Mucosa of rectum (tissue), 2 donors: Measurements from ENCODE around the gene MRPL42.

Experiments
- H3K27ac ChIP-seq, 2 donors: one replicate each; pipeline ENCODE4 v1.7.0; 2013; ENCODE audit warnings: inconsistent platforms in 2 of 2, low read depth in 2 of 2, low read length in 2 of 2
- H3K27me3 ChIP-seq, 2 donors: one replicate each; pipeline ENCODE4 v1.7.0; 2013; ENCODE audit warnings: low read length in 2 of 2; ENCODE audit not compliant: control insufficient read depth in 2 of 2, insufficient read depth in 2 of 2
- H3K36me3 ChIP-seq, 2 donors: one replicate each; pipeline ENCODE4 v1.7.0; 2013; ENCODE audit warnings: low read length in 2 of 2; ENCODE audit not compliant: control insufficient read depth in 2 of 2, insufficient read depth in 2 of 2
- H3K4me1 ChIP-seq, 2 donors: one replicate each; pipeline ENCODE4 v1.7.0; 2013; ENCODE audit warnings: low read length in 2 of 2, mild to moderate bottlenecking in 1 of 2; ENCODE audit not compliant: control insufficient read depth in 2 of 2, insufficient read depth in 2 of 2
- H3K4me3 ChIP-seq, 2 donors: one replicate each; pipeline ENCODE4 v1.7.0; 2013; ENCODE audit warnings: low read length in 2 of 2
- H3K9ac ChIP-seq, 2 donors: one replicate each; pipeline ENCODE4 v1.7.0; 2013; ENCODE audit warnings: low read length in 2 of 2, low read depth in 1 of 2, mild to moderate bottlenecking in 1 of 2
- H3K9me3 ChIP-seq, 2 donors: one replicate each; pipeline ENCODE4 v1.7.0; 2013; ENCODE audit warnings: low read length in 2 of 2; ENCODE audit not compliant: control insufficient read depth in 2 of 2
- donor health status: healthy.
- donor health status: Normal muscosa, but diverticular disease.

Gene MRPL42

DNA sequence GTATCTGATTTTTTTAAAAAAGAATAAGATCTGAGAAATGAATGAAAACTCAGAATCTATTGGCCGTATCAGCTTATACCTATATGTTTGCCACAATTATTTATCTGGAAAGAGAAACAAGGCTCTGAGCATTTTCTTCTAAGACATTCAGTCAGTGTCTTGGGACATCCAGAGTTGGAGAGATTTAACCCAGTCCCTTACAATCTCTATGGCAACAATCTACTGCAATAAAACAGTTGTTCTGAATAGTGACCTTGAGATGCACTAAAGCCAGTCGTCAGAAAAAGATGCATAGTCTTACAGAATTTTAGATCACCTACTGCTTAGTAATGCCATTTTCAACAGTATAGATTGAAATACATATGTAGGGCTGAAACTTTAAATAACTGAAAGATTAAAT is 53.1 kb downstream of the MRPL42 start:
- H3K9ac ChIP-seq: no peak overlapping the region
- H3K27me3 ChIP-seq: no peaks in the 10 kb centered on the region
- no peak overlapping the region for H3K27ac ChIP-seq
- H3K4me3 ChIP-seq: no peak overlapping the region
- H3K9me3 ChIP-seq: no peaks in the 10 kb centered on the region
- no peaks in the 10 kb centered on the region for H3K36me3 ChIP-seq
- H3K4me1 ChIP-seq: no peaks in the 10 kb centered on the region

DNA sequence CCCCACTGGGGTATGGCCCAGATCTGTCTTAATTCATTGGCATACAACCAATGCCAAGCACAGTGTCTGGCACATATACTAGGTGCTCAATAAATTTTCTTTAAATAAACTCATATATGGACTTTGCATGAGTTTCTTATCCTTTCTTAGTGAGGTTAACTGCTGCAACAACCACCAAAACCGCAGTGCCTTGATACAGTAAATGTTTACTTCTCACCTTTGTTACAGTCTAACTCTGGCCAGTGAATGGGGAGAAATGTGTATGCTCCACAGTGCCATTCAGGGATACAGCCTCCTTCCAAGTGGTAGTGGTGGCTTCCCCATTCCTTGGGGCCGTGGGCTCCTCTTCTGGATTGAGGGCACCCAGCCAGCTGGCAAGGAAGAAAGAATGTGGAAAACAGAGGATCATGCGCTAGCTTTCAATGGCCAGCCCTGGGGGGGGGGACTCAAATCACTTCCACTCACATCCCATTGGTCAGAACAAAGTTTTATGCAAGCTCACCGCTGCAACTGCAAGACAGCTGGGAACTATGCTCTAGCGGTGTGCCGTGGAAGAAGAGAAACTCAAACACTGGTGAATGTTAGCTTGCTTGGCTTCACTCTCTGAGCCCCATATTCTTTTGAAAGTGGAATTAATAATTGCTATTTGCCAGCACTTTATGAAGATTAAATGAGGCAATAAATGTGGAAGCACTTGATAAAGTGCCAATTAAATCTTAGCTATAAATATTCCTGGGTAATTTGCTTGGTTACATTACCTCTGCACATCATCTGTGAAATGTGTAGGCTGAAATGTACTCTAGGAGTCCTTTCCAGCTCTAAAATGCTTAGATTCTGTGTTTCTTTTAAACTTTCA is 54.1 kb downstream of the MRPL42 start:
- Histone ChIP-seq H3K27me3 (no peaks in the 10 kb centered on the region), H3K4me1 (no peaks in the 10 kb centered on the region), H3K9me3 (no peaks in the 10 kb centered on the region), H3K9ac (no peak overlapping the region), H3K36me3 (no peaks in the 10 kb centered on the region), H3K4me3 (no peak overlapping the region), H3K27ac (no peak overlapping the region)

DNA sequence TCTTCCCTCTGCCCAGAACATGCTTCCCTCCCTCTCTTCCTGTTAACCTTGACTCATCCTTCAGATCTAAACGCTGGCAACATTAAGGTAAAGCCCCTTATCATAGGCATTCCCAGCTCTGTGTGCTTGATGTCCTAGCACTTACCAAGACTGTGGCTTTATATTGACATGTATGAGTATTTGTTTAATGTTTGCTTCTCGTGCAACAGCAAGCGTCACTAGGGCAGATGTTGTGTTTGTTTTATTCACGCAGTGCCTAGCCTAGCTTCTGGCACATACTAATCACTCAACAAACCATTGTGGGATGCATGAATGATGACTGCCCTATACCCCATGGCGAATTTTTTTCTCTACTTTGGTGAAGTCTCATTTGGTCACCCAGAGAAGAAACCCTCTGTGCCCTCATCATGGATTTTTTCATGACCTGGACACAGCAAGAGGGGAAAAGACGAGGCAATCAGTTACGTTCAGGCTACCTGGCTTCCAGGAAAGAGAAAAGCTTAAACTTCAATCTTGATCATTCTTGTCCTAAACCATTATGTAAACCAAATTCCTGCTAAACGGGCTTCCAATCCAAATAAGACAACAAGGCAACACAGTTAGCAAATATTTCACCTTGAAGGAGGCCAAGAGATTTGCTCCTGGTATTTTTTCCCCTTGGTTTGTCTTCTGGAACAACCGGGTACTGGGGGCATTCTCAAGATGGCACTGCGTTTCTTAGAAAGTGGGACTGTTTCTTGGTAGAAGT is 57.2 kb downstream of the MRPL42 start:
- Histone ChIP-seq H3K4me1 (no peaks in the 10 kb centered on the region), H3K9me3 (no peaks in the 10 kb centered on the region), H3K9ac (no peak overlapping the region), H3K27me3 (no peaks in the 10 kb centered on the region), H3K4me3 (no peak overlapping the region), H3K27ac (no peak overlapping the region), H3K36me3 (no peaks in the 10 kb centered on the region)

DNA sequence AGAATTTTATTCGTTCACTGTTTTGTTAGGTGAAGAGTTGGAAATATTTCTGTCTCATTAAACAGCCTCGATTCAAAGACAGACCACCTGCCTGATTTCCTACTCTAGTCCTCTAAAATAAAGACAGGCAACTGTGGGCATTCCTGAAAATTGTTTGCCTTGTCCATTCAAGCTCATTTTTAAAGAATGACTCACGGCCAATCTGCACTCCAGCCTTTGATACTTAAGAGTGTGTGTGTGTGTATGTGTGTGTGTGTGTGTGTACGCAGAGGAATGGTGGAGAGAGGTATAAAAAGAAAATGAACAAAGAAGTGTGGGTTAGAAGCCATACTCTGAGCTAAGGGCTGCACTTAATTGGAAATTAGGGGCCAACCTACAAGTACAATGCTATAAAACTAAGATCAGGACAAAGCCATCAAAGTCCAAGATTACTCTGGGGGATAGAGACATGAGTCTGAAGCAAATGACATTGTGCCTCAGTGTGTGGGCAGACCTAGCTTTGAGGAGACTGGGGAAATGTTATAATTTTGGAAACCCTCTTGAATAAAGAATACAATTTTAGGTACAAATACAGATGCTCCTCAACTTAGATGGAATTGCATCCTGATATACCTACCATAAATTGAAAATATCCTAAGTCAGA is 59.6 kb downstream of the MRPL42 start:
- H3K4me1 ChIP-seq: no peaks in the 10 kb centered on the region
- H3K9ac ChIP-seq: no peak overlapping the region
- H3K27ac ChIP-seq: no peak overlapping the region
- H3K36me3 ChIP-seq: no peaks in the 10 kb centered on the region
- no peaks in the 10 kb centered on the region for H3K27me3 ChIP-seq
- no peaks in the 10 kb centered on the region for H3K9me3 ChIP-seq
- no peak overlapping the region for H3K4me3 ChIP-seq

DNA sequence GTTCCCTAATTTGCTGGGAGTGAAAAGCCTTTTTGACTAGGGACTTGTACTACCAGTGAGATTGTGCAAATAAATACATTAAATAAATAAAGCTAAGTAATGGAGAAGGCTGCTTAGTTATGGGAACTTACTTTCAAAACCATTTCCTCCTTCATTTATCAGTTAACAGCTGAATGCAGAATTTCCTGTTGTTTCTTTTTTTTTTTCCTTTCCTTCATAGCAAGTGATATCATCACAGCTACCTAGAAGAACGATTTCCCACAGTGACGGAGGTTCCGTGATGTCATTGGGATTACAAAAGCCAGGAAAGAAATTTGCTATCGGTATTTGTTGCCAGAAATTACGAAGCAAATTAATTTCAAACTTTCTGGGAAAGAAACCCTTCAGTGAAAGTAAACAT is 63.0 kb downstream of the MRPL42 start:
- Histone ChIP-seq H3K9ac (no peak overlapping the region), H3K9me3 (no peaks in the 10 kb centered on the region), H3K27ac (no peak overlapping the region), H3K27me3 (no peaks in the 10 kb centered on the region), H3K4me3 (no peak overlapping the region), H3K4me1 (no peaks in the 10 kb centered on the region), H3K36me3 (no peaks in the 10 kb centered on the region)

DNA sequence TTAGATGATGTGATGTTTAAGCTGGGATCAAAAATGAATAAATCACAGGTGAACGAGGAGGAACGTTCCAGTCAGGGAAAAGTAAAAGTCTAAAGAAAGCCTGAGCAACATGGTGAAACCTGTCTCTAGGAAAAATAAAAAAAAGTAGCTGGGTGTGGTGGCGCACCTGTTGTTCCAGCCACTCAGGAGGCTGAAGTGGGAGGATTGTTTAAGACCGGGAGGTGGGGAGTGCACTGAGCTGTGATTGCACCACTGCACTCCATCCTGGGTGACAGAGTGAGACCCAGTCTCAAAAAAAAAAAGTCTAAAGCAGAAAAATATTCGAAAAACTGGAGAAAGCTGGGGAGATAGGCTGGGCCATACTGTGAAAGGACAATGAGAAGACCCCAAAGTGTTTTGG is 66.0 kb downstream of the MRPL42 start:
- Histone ChIP-seq H3K27me3 (no peaks in the 10 kb centered on the region), H3K27ac (no peak overlapping the region), H3K4me1 (no peaks in the 10 kb centered on the region), H3K9me3 (no peaks in the 10 kb centered on the region), H3K4me3 (no peak overlapping the region), H3K36me3 (no peaks in the 10 kb centered on the region), H3K9ac (no peak overlapping the region)

DNA sequence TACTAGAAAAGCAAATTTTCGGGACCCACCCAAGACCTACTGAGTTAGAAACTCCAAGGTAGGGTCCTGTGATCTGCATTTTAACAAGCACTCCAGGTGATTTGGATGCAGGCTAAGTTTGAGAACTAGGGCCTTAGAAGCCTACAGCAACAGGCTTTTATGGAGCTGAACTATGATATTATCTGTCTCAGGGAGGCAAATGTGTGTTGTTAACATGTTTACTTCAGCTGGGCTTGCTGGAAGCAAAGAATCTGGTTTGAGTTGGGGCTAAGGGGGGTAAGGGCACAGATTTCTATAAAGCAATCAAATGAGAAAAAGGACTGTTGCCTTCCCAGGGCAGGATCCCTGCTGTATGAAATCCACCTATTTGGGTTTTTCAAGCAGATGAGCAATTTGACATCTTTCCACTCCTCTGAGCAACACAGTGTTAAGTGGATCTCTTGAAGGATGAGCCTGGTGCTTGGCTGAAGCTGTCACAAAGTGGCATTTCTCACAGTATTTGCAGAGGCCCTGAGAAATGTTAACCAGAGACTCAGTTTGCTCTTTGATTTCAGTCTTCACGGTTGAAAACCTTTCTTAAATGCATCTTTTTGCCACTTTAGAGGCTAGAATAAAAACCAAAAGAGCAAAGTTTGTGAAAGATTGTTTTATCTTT is 68.9 kb downstream of the MRPL42 start:
- no peaks in the 10 kb centered on the region for H3K4me1 ChIP-seq
- no peak overlapping the region for H3K4me3 ChIP-seq
- no peak overlapping the region for H3K27ac ChIP-seq
- no peaks in the 10 kb centered on the region for H3K27me3 ChIP-seq
- no peaks in the 10 kb centered on the region for H3K9me3 ChIP-seq
- no peaks in the 10 kb centered on the region for H3K36me3 ChIP-seq
- no peak overlapping the region for H3K9ac ChIP-seq

DNA sequence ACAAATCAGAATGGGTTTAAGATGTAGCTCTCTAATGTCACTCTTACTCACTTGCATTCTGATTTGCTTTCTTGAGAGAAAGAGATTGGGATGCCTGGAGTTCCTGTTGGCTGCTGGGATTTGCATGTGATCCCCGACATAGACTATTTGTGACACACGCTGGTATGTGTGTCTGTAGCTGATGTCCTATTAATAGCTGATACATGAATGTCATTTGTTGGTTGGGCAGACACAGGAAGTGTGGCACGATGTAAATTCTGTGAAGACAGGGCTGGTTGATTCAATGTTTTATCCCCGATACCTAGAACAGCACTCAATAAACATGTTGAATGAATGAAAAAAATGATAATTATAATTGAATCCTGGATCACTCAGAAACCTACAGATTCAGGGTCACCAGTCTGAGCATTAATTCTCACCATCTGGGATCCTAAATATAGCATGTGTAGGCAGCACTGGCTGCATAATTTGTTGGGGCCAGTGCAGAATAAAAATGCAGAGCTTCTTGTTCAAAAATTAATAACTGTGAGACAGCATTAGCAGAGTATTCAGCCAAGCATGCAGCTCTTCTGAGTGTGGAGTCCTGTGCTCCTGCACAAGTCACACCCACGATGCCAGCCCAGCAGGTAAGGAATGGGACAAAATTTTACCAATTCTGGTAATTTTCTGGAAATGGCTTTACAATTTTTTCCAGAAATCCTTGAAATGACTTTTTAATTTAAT is 69.6 kb downstream of the MRPL42 start:
- no peak overlapping the region for H3K27ac ChIP-seq

DNA sequence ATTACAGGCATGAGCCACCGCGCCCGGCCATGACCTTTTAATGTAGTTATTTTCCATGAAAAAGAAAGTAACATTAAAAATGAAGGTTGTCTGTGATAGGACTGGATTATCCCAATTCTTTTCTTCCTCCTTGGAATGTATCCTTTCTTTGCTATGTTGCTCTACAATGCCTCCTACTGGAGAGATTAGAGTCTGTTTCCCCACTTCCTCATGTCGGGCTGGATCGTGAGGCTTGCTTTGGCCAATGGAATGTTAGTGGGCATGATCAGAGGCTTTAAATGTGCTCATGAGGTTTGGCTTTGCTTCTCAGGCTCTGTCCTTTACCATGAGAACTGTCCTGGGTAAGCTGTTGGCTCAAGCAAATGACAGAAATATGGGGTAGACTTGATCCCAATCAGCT is 70.5 kb downstream of the MRPL42 start:
- Histone ChIP-seq H3K9me3 (no peaks in the 10 kb centered on the region), H3K36me3 (no peaks in the 10 kb centered on the region), H3K27me3 (no peaks in the 10 kb centered on the region), H3K9ac (no peak overlapping the region), H3K4me1 (no peaks in the 10 kb centered on the region), H3K27ac (no peak overlapping the region), H3K4me3 (no peak overlapping the region)

More for the DNA sequence above, 69.6 kb downstream of the MRPL42 start:
- Histone ChIP-seq H3K4me3 (no peak overlapping the region), H3K4me1 (no peaks in the 10 kb centered on the region), H3K27me3 (no peaks in the 10 kb centered on the region), H3K36me3 (no peaks in the 10 kb centered on the region), H3K9me3 (no peaks in the 10 kb centered on the region), H3K9ac (no peak overlapping the region)
